Measurements from ENCODE around the gene ZNF407.

The ZNF407 gene

GRCh38 chr18:75063615-75064512 lies 466.2 kb downstream of the ZNF407 start:
- no peak for DNase-seq

GRCh38 chr18:75064513-75064905 lies 466.8 kb downstream of the ZNF407 start:
- no peak for DNase-seq

- no peak for DNase-seq
These were observed 467.8 kb downstream of the ZNF407 start for GRCh38 chr18:75065251-75066000.

GRCh38 chr18:75066021-75066880 lies 468.6 kb downstream of the ZNF407 start:
- DNase-seq, result no peak

GRCh38 chr18:75066936-75067335 lies 469.3 kb downstream of the ZNF407 start:
- DNase-seq, result no peak

GRCh38 chr18:75067996-75068645 lies 470.5 kb downstream of the ZNF407 start:
- no peak for DNase-seq

- no peak for DNase-seq
These were observed 471.2 kb downstream of the ZNF407 start for GRCh38 chr18:75068682-75069435.

GRCh38 chr18:75070235-75070624 lies 472.6 kb downstream of the ZNF407 start:
- no peak for DNase-seq

- DNase-seq, result peak; percentile 64
These were observed 473.2 kb downstream of the ZNF407 start for GRCh38 chr18:75070625-75071483.

- no peak for DNase-seq
These were observed 473.8 kb downstream of the ZNF407 start for GRCh38 chr18:75071484-75071785.

- no peak for DNase-seq
These were observed 474.4 kb downstream of the ZNF407 start for GRCh38 chr18:75071866-75072671.

GRCh38 chr18:75072672-75073371 lies 475.2 kb downstream of the ZNF407 start:
- no peak for DNase-seq

- DNase-seq, result no peak
These were observed 476.0 kb downstream of the ZNF407 start for GRCh38 chr18:75073654-75074053.

GRCh38 chr18:75074196-75075015 lies 476.7 kb downstream of the ZNF407 start:
- no peak for DNase-seq

GRCh38 chr18:75075016-75075305 lies 477.3 kb downstream of the ZNF407 start:
- DNase-seq, result no peak

- no peak for DNase-seq
These were observed 477.8 kb downstream of the ZNF407 start for GRCh38 chr18:75075429-75075841.

GRCh38 chr18:75076286-75076685 lies 478.6 kb downstream of the ZNF407 start:
- DNase-seq, result no peak

GRCh38 chr18:75081486-75081885 lies 483.8 kb downstream of the ZNF407 start:
- no peak for DNase-seq

GRCh38 chr18:75083131-75083530 lies 485.5 kb downstream of the ZNF407 start:
- no peak for DNase-seq

All from KG1 (cell line).